ENCODE measurements around the gene DLGAP4. TPM values are rescaled to one million over a fixed set of nuclear protein-coding genes. Genes with fewer than 3 reads are reported as not detected.

The DLGAP4 gene
- total and polyA plus RNA-seq, 2 of the 8 experiments (the other 6 are each of a cell fraction or from before 2014, with no cell fraction given): 41.2 to 57.2 TPM

DNA sequence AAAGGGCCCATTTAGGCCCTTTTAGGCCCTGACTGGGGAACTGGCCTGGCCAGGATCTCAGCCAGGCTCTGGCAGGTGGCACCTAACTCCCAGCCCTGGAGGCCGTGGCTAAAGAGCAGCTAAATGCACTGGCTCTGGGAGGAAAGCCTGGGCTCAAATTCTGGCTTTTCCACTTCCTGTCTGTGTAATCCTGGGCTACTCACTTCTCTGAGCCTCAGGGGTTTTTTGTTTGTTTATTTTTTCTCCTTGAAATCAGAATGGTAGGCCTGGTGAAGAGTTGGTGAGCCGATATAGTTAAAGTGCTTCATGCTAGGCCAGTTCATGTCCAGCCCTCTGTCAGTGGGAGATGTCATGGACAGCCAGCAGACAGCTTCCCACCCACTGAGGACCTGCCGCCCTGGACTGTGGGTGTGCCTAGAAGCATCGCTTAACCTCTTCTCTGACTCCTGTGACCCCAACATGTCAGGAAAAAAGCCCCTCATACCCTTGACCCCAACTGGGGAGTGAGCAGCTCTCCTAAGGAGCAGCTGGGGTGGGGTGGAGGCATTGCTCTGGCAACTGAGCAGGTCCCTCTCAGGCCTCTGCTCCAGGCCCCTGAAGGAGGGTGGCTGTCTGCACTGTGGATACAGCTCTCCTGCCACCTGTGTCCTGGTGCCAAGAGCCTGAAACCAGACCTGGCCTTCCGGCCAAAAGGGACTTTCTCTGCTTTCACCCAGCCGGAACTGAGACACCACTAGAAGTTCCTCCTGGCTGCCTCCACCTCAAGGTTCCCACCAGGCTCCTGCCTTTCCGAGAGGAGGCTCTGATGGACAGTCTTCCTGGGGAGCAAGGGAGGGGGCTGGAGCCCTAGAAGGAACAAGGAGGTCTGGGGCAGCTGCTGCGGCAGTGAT, 178.0 kb downstream of the DLGAP4 start (continued):
- no peak for TF ChIP-seq CHD7 (IDR thresholded peaks at IDR 0.05; ENCODE audit: insufficient replicate concordance, low read length)
- no peak for TF ChIP-seq RAD21 (IDR thresholded peaks at IDR 0.05 in 1 of 2, conservative IDR thresholded peaks at IDR 0.05 in 1 of 2; ENCODE audit: low read depth in 2 of 2, low read length in 2 of 2)
- no peak for TF ChIP-seq BCL11A (IDR thresholded peaks at IDR 0.05; ENCODE audit: low read depth in 2 of 2, low read length in 2 of 2)
- no peak for TF ChIP-seq CHD1 (IDR thresholded peaks at IDR 0.05; ENCODE audit: low read depth, low read length)
- TF ChIP-seq SP1 (IDR thresholded peaks at IDR 0.05; ENCODE audit: low read depth, low read length): no peak
- no peak for TF ChIP-seq HDAC6 (IDR thresholded peaks at IDR 0.05; ENCODE audit: low read depth, low read length)
- no peak for TF ChIP-seq HDAC2 (IDR thresholded peaks at IDR 0.05; ENCODE audit: borderline replicate concordance in 1 of 2, low read depth in 2 of 2, low read length in 2 of 2)
- no peak for TF ChIP-seq SP4 (IDR thresholded peaks at IDR 0.05; ENCODE audit: low read length)
- no peak for TF ChIP-seq JUN (IDR thresholded peaks at IDR 0.05; ENCODE audit: low read depth, low read length)

Data from H1 (cell line).